Testis (tissue), 2 donors: Measurements from ENCODE around the gene CTNNA2.

Source experiments
- CTCF ChIP-seq, 3 experiments: fragments of 450-650 bp in 2 of 3; fragments of 200-600 bp in 1 of 3; sonication (generic) in 1 of 3; IDR thresholded peaks; one replicate each; pipeline ENCODE4 v1.5.1; 2016 to 2019; ENCODE audit warnings: antibody characterized with exemption in 3 of 3, mild to moderate bottlenecking in 2 of 3, moderate library complexity in 1 of 3
- POLR2A ChIP-seq: fragments of 450-650 bp; IDR thresholded peaks from one replicate; pipeline ENCODE4 v1.6.1; 2017; ENCODE audit warnings: antibody characterized with exemption, mild to moderate bottlenecking, moderate library complexity

- TF ChIP-seq POLR2A = no peak
- TF ChIP-seq CTCF (IDR thresholded peaks at IDR 0.05) = no peak
Measured at GRCh38 chr2:80198042-80198441, 685.2 kb downstream of the CTNNA2 start.
